HepG2 (cell line): ENCODE results near the gene PCBD2. TPM values are rescaled to one million over a fixed set of nuclear protein-coding genes. Genes with fewer than 3 reads are reported as not detected.

ENCODE experiments used
- ATAD3A ChIP-seq: sonication (generic); formaldehyde crosslinking; IDR thresholded peaks from 2 replicates; pipeline ENCODE4 v1.4.0; 2020; ENCODE audit warnings: missing genetic modification reagents
- ATF7 ChIP-seq, 2 experiments: fragments of 450-650 bp in 1 of 2; sonication (generic) in 1 of 2; formaldehyde crosslinking in 1 of 2; IDR thresholded peaks; 2 replicates each; pipeline versions ENCODE4 v1.4.0 to v1.6.1; 2016 to 2020; ENCODE audit warnings: antibody characterized with exemption in 1 of 2, mild to moderate bottlenecking in 1 of 2, missing genetic modification reagents in 1 of 2
- CCDC6 ChIP-seq: sonication (generic); formaldehyde crosslinking; IDR thresholded peaks from 2 replicates; pipeline ENCODE4 v1.8.1; 2022; ENCODE audit warnings: mild to moderate bottlenecking, missing genetic modification reagents, moderate library complexity
- FOXK2 ChIP-seq: fragments of 450-650 bp; IDR thresholded peaks from 2 replicates; pipeline ENCODE4 v1.6.1; 2016
- PHF5A ChIP-seq: IDR thresholded peaks from one replicate; pipeline ENCODE4 v1.6.1; 2018; ENCODE audit warnings: low read depth, missing genetic modification reagents; ENCODE audit not compliant: unreplicated experiment
- SIX1 ChIP-seq: sonication (generic); formaldehyde crosslinking; IDR thresholded peaks from 2 replicates; pipeline ENCODE4 v1.4.0; 2020; ENCODE audit warnings: missing genetic modification reagents, borderline replicate concordance
- SKI ChIP-seq: fragments of 450-650 bp; IDR thresholded peaks from one replicate; pipeline ENCODE4 v1.6.1; 2018; ENCODE audit warnings: mild to moderate bottlenecking; ENCODE audit not compliant: partially characterized antibody
- SOX5 ChIP-seq: IDR thresholded peaks from 2 replicates; pipeline ENCODE4 v1.6.1; 2016; ENCODE audit warnings: borderline replicate concordance
- TAF1 ChIP-seq: sonication (generic); formaldehyde crosslinking; IDR thresholded peaks from 2 replicates; pipeline ENCODE4 v1.4.0; 2020; ENCODE audit warnings: missing genetic modification reagents
- ZNF101 ChIP-seq: sonication (generic); formaldehyde crosslinking; IDR thresholded peaks from 2 replicates; pipeline ENCODE4 v1.4.0; 2020; ENCODE audit warnings: mild to moderate bottlenecking, low read depth, missing genetic modification reagents, borderline replicate concordance
- ZNF251 ChIP-seq: sonication (generic); formaldehyde crosslinking; IDR thresholded peaks from 2 replicates; pipeline ENCODE4 v1.9.0; 2021; ENCODE audit warnings: mild to moderate bottlenecking, missing genetic modification reagents
- ZNF431 ChIP-seq: sonication (generic); formaldehyde crosslinking; IDR thresholded peaks from 2 replicates; pipeline ENCODE4 v1.9.0; 2022; ENCODE audit warnings: missing genetic modification reagents, low read depth, mild to moderate bottlenecking, borderline replicate concordance
- ZNF441 ChIP-seq: sonication (generic); formaldehyde crosslinking; IDR thresholded peaks from 2 replicates; pipeline ENCODE4 v1.7.0; 2021; ENCODE audit warnings: missing genetic modification reagents, borderline replicate concordance
- ZNF543 ChIP-seq: sonication (generic); formaldehyde crosslinking; IDR thresholded peaks from 2 replicates; pipeline ENCODE4 v1.4.0; 2020; ENCODE audit warnings: mild to moderate bottlenecking, missing genetic modification reagents
- ZNF564 ChIP-seq: sonication (generic); formaldehyde crosslinking; IDR thresholded peaks from 2 replicates; pipeline ENCODE4 v1.8.1; 2023; ENCODE audit warnings: mild to moderate bottlenecking, missing genetic modification reagents
- ZNF569 ChIP-seq: sonication (generic); formaldehyde crosslinking; IDR thresholded peaks from 2 replicates; pipeline ENCODE4 v1.5.0; 2020; ENCODE audit warnings: mild to moderate bottlenecking, missing genetic modification reagents, moderate library complexity, borderline replicate concordance
- polyA plus RNA-seq, 8 experiments: library from polyadenylated mRNA; depleted of rRNA in 3 of 8; stranded (reverse) in 7 of 8; unstranded in 1 of 8; fragments of >200 nt; fragmentation: Illumina TruSeq in 4 of 8; extraction: Trizol in 4 of 8; gene quantifications; 2 replicates each; pipeline versions ENCODE4 v1.2.1 to v1.2.3, GENCODE V29; 2011 to 2016; ENCODE audit warnings: low read depth in 4 of 8, missing spikeins in 1 of 8, mixed read lengths in 1 of 8; ENCODE audit not compliant: insufficient read depth in 1 of 8
- total RNA-seq, 5 experiments: library from RNA; depleted of rRNA; stranded (reverse); fragments of >200 nt; fragmentation: Illumina TruSeq; extraction: Trizol; gene quantifications; 2 replicates each; pipeline ENCODE4 v1.2.3, GENCODE V29; 2016; ENCODE audit warnings: low read depth in 1 of 5
- TF ChIP-seq, protein P1 (sequence below): sonication (generic); formaldehyde crosslinking; IDR thresholded peaks from 2 replicates; pipeline ENCODE4 v1.4.0; 2020; ENCODE audit warnings: mild to moderate bottlenecking, missing genetic modification reagents
- TF ChIP-seq, protein P2 (sequence below): sonication (generic); formaldehyde crosslinking; conservative IDR thresholded peaks from 2 replicates; pipeline ENCODE4 v1.4.0; 2020; ENCODE audit warnings: missing genetic modification reagents

PCBD2 gene
- total and polyA plus RNA-seq, 2 of the 13 experiments (the other 11 are each of a cell fraction or from before 2014, with no cell fraction given), result 5.5 to 12.0 TPM

DNA sequence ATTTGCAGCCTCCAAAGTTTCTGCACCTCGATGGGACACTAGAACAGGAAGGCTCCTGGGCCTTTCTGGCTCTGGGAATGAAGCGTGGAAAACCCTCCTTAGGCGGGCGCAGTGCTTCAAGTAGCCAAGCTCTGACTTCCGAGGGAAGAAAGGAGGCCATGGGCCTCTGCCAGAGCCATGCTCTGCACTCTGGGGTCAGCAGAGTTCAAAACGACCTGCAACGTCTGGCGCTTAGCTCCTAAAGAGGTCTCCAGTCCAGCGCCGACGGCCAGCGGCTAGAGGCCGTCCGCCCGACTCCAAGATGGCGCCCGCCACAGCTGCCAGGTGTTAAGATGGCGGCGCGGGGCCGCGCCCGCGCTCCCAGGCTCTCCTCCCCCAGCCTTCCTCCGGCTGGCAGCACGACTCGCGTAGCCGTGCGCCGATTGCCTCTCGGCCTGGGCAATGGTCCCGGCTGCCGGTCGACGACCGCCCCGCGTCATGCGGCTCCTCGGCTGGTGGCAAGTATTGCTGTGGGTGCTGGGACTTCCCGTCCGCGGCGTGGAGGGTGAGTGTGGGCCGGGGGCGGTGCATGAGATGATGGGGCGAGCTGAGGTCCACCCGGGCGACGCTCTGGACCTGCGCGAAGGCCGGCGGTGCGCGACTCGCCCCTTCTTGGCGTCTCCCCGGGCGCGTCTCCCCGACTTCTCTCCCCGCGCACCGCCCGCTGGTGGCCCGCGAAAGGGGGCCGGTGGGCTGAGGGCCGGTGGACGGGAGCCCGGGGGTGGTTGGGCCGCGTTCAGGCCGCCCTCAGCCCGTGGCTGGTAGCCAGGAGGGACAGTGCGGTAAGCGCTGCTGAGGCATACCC, 30.7 kb upstream of the PCBD2 start, which contains the start of gene TXNDC15 (continued):
- TF ChIP-seq, protein P1, sequence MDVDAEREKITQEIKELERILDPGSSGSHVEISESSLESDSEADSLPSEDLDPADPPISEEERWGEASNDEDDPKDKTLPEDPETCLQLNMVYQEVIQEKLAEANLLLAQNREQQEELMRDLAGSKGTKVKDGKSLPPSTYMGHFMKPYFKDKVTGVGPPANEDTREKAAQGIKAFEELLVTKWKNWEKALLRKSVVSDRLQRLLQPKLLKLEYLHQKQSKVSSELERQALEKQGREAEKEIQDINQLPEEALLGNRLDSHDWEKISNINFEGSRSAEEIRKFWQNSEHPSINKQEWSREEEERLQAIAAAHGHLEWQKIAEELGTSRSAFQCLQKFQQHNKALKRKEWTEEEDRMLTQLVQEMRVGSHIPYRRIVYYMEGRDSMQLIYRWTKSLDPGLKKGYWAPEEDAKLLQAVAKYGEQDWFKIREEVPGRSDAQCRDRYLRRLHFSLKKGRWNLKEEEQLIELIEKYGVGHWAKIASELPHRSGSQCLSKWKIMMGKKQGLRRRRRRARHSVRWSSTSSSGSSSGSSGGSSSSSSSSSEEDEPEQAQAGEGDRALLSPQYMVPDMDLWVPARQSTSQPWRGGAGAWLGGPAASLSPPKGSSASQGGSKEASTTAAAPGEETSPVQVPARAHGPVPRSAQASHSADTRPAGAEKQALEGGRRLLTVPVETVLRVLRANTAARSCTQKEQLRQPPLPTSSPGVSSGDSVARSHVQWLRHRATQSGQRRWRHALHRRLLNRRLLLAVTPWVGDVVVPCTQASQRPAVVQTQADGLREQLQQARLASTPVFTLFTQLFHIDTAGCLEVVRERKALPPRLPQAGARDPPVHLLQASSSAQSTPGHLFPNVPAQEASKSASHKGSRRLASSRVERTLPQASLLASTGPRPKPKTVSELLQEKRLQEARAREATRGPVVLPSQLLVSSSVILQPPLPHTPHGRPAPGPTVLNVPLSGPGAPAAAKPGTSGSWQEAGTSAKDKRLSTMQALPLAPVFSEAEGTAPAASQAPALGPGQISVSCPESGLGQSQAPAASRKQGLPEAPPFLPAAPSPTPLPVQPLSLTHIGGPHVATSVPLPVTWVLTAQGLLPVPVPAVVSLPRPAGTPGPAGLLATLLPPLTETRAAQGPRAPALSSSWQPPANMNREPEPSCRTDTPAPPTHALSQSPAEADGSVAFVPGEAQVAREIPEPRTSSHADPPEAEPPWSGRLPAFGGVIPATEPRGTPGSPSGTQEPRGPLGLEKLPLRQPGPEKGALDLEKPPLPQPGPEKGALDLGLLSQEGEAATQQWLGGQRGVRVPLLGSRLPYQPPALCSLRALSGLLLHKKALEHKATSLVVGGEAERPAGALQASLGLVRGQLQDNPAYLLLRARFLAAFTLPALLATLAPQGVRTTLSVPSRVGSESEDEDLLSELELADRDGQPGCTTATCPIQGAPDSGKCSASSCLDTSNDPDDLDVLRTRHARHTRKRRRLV (CRISPR knock-in tag), result 0 out of 2 replicates have a peak, but pooled peaks have one; percentile 38
- no peak; the same call in 1 of the 2 replicates for TF ChIP-seq CCDC6
- TF ChIP-seq SOX5, result 0 out of 2 replicates have a peak, but pooled peaks have one; percentile 52
- TF ChIP-seq, protein P2, sequence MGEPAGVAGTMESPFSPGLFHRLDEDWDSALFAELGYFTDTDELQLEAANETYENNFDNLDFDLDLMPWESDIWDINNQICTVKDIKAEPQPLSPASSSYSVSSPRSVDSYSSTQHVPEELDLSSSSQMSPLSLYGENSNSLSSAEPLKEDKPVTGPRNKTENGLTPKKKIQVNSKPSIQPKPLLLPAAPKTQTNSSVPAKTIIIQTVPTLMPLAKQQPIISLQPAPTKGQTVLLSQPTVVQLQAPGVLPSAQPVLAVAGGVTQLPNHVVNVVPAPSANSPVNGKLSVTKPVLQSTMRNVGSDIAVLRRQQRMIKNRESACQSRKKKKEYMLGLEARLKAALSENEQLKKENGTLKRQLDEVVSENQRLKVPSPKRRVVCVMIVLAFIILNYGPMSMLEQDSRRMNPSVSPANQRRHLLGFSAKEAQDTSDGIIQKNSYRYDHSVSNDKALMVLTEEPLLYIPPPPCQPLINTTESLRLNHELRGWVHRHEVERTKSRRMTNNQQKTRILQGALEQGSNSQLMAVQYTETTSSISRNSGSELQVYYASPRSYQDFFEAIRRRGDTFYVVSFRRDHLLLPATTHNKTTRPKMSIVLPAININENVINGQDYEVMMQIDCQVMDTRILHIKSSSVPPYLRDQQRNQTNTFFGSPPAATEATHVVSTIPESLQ, result no peak
- peak; percentile 41 for TF ChIP-seq SKI
- peak; percentile 100 for TF ChIP-seq TAF1 (CRISPR knock-in tag)
- TF ChIP-seq ATAD3A (CRISPR knock-in tag), result peak; percentile 85; the same call in 1 of the 2 replicates
- TF ChIP-seq ATF7 (IDR thresholded peaks at IDR 0.05), result no peak
- peak; percentile 62; the same call in 1 of the 2 replicates for TF ChIP-seq ATF7 (CRISPR knock-in tag; IDR thresholded peaks at IDR 0.05)
- peak; percentile 80 for TF ChIP-seq ZNF431 (CRISPR knock-in tag)
- no peak for TF ChIP-seq ZNF441 (CRISPR knock-in tag)
- no peak for TF ChIP-seq ZNF251 (CRISPR knock-in tag)
- peak; percentile 96 for TF ChIP-seq ZNF564 (CRISPR knock-in tag)
- no peak for TF ChIP-seq PHF5A (CRISPR knock-in tag)
- peak; percentile 82 for TF ChIP-seq ZNF543 (CRISPR knock-in tag)
- TF ChIP-seq ZNF101, result no peak
- TF ChIP-seq ZNF569 (CRISPR knock-in tag), result no peak
- no peak for TF ChIP-seq FOXK2
- TF ChIP-seq SIX1 (CRISPR knock-in tag), result no peak
